GM18909 (cell line): Measurements from ENCODE around the gene DENND2D.

Source experiments
- ATAC-seq: cut with Tn5 transposase; IDR thresholded peaks from one replicate; pipeline ENCODE4 v1.9.1; 2021; ENCODE audit warnings: mild to moderate bottlenecking; ENCODE audit not compliant: unreplicated experiment, poor library complexity

DENND2D gene

GRCh38 chr1:111141245-111142220, 58.9 kb downstream of the DENND2D start:
- ATAC-seq: no peak

- no peak for ATAC-seq
Measured at GRCh38 chr1:111140680-111140967, 59.8 kb downstream of the DENND2D start.

- ATAC-seq: peak; percentile 74
Measured at GRCh38 chr1:111139956-111140679, 60.3 kb downstream of the DENND2D start, which contains the start of the genes CEPT1 and DRAM2. Gene CEPT1, plus strand, starts transcription at chr1:111140223. Its CDS starts 7,492 bp downstream, at chr1:111147715. Gene DRAM2, minus strand, starts transcription at chr1:111140093. Its CDS starts 8,539 bp downstream, at chr1:111131554.

GRCh38 chr1:111139324-111139955, 61.0 kb downstream of the DENND2D start:
- peak; percentile 47 for ATAC-seq
